C4-2B (cell line): ENCODE measurements around the gene ZSCAN9.

Experiments
- H3K27ac ChIP-seq: fragments of 450-650 bp; 2 replicates; pipeline ENCODE4 v1.5.1; 2017
- ZFX ChIP-seq: fragments of 450-650 bp; IDR thresholded peaks from 2 replicates; pipeline ENCODE4 v1.6.1; 2017
- TF ChIP-seq, protein P1 (sequence below): fragments of 450-650 bp; conservative IDR thresholded peaks from 2 replicates; pipeline ENCODE4 v1.5.1; 2017; ENCODE audit warnings: mild to moderate bottlenecking

The ZSCAN9 gene

DNA sequence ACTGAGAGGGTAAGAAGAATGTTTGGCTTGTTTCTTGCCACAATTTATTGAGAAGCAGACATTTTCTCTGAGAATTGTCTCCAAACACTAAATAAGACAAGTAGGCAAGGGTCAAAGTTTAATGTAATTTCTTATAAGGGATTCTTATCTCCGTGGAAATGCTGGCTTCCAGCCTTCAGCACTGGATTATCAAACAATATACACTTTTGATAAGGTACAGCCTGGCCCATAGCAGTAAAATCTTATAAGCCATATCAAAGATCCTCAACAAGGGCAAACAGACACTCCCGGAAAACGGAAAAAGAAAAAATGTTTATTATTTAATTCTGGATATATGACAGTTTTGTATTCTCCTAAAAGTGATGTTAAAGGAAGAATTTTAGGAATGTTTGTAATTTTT lies 18.5 kb upstream of the ZSCAN9 start:
- no peak for TF ChIP-seq ZFX
- TF ChIP-seq, protein P1, sequence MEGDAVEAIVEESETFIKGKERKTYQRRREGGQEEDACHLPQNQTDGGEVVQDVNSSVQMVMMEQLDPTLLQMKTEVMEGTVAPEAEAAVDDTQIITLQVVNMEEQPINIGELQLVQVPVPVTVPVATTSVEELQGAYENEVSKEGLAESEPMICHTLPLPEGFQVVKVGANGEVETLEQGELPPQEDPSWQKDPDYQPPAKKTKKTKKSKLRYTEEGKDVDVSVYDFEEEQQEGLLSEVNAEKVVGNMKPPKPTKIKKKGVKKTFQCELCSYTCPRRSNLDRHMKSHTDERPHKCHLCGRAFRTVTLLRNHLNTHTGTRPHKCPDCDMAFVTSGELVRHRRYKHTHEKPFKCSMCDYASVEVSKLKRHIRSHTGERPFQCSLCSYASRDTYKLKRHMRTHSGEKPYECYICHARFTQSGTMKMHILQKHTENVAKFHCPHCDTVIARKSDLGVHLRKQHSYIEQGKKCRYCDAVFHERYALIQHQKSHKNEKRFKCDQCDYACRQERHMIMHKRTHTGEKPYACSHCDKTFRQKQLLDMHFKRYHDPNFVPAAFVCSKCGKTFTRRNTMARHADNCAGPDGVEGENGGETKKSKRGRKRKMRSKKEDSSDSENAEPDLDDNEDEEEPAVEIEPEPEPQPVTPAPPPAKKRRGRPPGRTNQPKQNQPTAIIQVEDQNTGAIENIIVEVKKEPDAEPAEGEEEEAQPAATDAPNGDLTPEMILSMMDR = no peak
- H3K27ac ChIP-seq = no peak overlapping the region

DNA sequence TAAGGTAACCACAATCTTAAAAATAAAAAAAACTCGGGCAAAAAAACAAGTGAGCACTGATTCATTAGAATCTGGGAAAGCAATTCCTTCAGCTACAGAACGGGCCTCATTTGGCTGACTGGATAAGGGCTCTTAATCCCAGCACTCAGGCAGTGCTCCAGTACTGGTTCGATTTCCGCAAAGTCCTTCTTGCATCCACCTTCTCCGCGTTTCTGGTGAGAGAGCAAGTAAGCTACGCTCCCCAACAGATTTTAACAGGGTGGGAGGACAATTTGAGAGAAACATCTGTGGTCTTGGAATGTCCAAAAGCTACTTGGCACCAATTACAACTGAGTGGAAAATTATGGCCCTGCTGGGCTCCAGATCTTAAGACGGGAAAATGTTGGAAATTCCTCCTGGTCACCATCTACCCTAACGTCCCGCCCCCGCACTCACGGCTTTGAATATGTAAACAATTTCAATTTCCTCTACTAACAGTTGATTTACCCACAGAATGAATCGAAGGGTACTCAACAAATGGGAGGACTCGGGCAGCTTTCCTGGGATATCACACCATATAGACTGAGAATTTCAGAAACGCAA lies 18.1 kb upstream of the ZSCAN9 start:
- TF ChIP-seq, protein P1 = no peak
- TF ChIP-seq ZFX = no peak
- H3K27ac ChIP-seq = no peak overlapping the region

DNA sequence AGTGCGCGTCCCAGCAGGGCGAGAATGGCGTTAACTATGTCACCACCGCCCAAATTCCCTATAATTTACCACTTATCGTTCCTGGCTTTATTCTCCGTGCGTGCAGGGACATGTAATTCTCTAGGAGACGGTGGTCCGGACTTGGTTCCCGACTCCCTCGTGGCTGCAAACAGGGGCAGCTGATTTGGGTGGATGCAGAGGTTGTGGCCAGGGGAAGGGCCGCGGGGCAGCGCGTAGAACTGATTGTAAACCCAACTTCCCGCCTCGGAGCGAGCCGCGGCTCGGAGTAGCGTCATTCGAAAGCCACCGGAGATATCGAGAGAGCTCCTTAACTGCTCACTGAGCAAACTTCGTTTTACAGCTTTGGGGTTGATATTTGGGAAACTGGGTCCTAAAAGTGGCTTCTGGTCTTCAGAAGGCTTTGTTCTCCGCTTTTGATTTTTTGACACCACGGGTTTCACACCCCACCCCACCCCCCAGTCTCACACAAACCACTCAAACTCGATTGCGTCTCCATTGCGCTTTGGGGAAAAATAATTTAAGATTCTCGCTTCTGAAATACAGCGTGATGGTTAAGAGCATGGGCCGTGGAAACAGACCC lies 17.5 kb upstream of the ZSCAN9 start:
- TF ChIP-seq ZFX = no peak
- no peak overlapping the region for H3K27ac ChIP-seq

DNA sequence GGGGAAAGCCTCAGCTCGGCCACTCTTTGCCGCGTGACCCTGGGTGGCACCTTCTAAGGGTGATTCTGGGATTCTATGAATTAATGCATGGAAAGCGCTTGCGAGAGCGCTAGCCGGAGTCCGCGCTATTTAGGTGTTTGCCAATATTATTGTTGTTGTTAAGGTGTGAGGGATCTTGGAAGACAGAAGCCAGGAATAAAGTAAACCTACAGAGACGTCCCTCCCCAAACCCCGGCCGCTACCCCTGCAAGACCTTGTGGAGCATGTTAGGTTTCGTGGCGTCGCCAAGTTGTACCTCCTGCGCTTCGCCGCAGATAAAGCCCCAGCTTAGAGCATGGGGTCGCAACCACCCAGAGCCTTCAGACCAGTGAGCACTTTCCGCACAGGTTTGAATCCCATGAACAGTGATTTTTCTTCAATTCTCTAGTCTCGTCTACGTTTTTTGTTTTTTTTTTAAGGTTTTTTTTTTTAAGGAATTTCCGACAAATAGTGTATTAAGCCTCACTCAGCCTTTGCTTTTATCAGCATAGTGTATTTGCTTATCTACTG lies 16.9 kb upstream of the ZSCAN9 start:
- no peak overlapping the region for H3K27ac ChIP-seq

DNA sequence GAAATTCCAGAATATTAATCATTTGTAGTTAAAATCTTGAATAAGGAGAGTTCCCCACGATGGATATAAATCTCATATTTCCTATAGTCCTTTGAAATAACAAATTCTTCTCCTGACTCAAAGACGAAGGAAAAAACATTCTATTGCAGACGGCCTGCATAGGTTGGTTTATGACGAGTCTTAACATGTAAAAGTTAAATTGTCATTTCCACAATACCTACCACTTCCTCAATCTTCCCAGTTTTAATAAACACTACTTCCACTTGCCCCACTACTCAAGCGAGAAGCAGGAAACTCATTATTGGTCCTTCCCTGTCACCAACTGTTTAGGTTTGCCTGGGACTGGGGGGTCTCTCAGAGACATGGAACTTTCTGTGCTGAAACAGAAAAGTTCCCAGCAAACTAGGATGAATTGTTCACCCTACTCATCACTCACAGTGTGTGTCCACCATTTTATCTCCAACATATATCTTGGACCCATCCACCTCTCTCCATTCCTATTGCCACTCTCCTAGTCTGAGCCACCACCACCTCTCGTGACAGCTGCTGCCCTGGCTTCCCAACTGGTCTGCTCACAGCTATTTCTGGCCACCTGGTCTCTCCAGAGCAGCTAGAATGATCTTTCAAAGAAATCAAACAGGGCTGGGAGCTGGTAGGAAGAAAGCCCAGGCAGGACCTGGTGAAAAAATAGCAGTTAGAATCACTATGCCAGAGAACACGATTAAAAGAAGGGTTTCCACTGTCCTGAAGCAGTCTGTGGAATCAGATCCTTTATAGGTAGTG lies 15.1 kb upstream of the ZSCAN9 start:
- TF ChIP-seq ZFX = no peak
- TF ChIP-seq, protein P1 = no peak
- no peak overlapping the region for H3K27ac ChIP-seq

More for the DNA sequence above, 16.9 kb upstream of the ZSCAN9 start:
- no peak for TF ChIP-seq ZFX
- TF ChIP-seq, protein P1 = no peak

DNA sequence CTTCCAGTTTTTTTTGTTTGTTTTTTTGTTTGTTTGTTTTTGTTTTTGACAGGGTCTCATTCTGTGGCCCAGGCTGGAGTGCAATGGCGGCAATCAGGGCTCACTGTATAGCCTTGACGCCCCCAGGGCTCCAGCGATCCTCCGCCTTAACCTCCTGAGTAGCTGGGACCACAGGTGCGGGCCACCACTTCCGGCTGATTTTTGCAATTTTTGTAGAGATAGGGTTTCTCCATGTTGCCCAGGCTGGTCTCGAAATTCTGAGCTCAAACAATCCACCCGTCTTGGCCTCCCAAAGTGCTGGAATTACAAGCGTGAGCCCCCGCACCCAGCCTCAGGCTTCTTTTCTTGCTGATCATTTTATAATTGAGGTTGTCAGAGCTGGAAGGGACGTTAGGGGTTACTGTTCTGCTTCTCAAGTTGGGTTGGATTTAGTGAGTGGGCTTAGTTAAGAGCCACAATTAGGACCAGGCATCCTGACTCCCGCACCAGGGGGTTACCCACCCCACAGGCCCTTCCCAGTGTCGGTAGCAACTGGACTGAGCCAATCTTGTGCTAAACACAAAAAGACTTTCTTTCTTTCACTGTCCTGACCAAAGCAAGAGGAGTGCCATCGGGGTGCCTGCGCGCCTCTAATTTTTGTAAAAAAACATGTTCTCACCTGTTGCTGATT lies 13.1 kb upstream of the ZSCAN9 start:
- TF ChIP-seq ZFX = no peak
- TF ChIP-seq, protein P1 = no peak
- H3K27ac ChIP-seq = peak overlapping the region; percentile 42

DNA sequence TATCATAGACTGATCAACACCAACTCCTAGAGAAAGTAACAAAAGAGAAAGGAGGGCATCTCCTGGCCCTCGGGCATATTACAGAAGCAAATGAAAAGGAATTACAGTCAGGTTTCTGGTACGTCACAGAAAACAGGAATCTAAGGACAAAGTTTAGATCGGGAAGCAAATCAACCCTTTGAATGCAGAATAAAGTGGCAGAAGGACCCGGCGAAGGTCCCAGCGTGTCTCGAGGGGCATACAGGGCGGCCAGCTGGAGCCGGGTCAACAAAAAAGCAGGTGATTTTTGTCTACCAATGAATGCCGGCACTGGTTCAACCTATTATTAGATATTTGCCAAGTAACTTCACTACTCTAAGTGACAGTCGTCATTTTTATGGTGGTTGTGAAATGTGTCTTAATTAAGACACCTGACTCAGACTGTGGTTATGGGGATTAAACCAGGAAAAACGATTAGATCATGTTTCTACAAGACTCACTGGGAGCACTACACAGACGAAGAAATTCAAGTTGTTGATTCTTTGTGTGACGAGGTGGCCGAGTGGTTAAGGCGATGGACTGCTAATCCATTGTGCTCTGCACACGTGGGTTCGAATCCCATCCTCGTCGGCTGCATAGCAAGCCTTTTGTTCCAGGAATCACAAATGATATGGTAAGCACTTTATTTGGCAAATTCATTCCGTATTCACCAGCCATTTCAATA lies 12.4 kb upstream of the ZSCAN9 start:
- TF ChIP-seq, protein P1 = peak; percentile 47
- no peak for TF ChIP-seq ZFX
- H3K27ac ChIP-seq = peak overlapping the region; percentile 42
